ENCODE data around the gene FAM193A. TPM values are rescaled to one million over a fixed set of nuclear protein-coding genes. Genes with fewer than 3 reads are reported as not detected.

Gene FAM193A
- total and polyA plus RNA-seq, 2 experiments from 2014 or later: 12.0 to 22.9 TPM

DNA sequence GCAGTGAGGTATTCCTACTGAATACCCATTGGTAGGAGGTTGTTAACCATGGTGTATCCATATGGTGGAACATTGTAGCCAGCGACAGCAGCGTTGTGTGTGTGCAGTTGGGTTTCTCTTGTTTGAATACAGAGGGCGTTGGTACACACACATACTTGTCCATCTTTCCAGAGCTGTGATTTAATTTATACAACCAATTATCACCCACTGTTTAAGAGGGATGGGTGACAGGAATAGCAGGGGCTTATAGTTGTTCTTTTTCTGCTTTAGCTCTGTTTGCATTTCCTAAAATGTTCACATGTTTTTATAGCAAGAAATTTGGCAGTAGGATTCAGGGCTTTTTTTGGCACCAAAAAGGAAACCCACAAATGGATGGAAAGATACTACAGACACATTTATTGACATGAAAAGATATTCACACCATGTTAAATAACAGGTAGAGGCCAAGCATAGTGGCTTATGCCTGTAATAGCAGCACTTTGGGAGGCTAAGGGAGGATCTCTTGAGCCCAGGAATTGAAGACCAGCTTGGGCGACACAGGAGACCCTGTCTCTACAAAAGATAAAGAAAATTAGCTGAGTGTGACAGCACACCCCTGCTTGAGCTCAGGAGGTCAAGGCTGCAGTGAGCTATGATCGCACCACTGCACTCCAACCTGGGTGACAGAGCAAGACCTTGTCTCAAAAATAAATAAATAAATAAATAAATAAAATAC, 159.1 kb downstream of the FAM193A start:
- Histone ChIP-seq H3K4me3 (no peak overlapping the region), H3K4me1 (ENCODE audit: insufficient read depth) (no peaks in the 10 kb centered on the region), H3K36me3 (ENCODE audit: insufficient read depth) (peaks cover 28% of the 10 kb centered on the region), H4K20me1 (replicated peaks; ENCODE audit: insufficient read depth) (no peaks in the 10 kb centered on the region; the same call in 1 of the 2 replicates), H3K9me2 (ENCODE audit: insufficient read depth) (no peaks in the 10 kb centered on the region), H3K27ac (ENCODE audit: low read depth) (no peak overlapping the region), H3F3A (replicated peaks; ENCODE audit: low read depth) (no peaks in the 10 kb centered on the region), H2AFZ (no peak overlapping the region), H3K79me2 (replicated peaks; ENCODE audit: insufficient read depth) (no peaks in the 10 kb centered on the region), H3K4me2 (no peak overlapping the region), H3K27me3 (ENCODE audit: insufficient read depth) (no peaks in the 10 kb centered on the region)
- ATAC-seq (no peak), DNase-seq (ENCODE audit: low spot score) (no peak)
- H3K27ac Mint-ChIP-seq: no peak overlapping the region
- peaks cover 77% of the 10 kb centered on the region for H3K36me3 Mint-ChIP-seq (ENCODE audit: low read depth)
- TF ChIP-seq, protein P1, sequence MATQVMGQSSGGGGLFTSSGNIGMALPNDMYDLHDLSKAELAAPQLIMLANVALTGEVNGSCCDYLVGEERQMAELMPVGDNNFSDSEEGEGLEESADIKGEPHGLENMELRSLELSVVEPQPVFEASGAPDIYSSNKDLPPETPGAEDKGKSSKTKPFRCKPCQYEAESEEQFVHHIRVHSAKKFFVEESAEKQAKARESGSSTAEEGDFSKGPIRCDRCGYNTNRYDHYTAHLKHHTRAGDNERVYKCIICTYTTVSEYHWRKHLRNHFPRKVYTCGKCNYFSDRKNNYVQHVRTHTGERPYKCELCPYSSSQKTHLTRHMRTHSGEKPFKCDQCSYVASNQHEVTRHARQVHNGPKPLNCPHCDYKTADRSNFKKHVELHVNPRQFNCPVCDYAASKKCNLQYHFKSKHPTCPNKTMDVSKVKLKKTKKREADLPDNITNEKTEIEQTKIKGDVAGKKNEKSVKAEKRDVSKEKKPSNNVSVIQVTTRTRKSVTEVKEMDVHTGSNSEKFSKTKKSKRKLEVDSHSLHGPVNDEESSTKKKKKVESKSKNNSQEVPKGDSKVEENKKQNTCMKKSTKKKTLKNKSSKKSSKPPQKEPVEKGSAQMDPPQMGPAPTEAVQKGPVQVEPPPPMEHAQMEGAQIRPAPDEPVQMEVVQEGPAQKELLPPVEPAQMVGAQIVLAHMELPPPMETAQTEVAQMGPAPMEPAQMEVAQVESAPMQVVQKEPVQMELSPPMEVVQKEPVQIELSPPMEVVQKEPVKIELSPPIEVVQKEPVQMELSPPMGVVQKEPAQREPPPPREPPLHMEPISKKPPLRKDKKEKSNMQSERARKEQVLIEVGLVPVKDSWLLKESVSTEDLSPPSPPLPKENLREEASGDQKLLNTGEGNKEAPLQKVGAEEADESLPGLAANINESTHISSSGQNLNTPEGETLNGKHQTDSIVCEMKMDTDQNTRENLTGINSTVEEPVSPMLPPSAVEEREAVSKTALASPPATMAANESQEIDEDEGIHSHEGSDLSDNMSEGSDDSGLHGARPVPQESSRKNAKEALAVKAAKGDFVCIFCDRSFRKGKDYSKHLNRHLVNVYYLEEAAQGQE (IDR thresholded peaks at IDR 0.05; ENCODE audit: unreplicated experiment): no peak
- TF ChIP-seq, protein P2, sequence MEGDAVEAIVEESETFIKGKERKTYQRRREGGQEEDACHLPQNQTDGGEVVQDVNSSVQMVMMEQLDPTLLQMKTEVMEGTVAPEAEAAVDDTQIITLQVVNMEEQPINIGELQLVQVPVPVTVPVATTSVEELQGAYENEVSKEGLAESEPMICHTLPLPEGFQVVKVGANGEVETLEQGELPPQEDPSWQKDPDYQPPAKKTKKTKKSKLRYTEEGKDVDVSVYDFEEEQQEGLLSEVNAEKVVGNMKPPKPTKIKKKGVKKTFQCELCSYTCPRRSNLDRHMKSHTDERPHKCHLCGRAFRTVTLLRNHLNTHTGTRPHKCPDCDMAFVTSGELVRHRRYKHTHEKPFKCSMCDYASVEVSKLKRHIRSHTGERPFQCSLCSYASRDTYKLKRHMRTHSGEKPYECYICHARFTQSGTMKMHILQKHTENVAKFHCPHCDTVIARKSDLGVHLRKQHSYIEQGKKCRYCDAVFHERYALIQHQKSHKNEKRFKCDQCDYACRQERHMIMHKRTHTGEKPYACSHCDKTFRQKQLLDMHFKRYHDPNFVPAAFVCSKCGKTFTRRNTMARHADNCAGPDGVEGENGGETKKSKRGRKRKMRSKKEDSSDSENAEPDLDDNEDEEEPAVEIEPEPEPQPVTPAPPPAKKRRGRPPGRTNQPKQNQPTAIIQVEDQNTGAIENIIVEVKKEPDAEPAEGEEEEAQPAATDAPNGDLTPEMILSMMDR (conservative IDR thresholded peaks at IDR 0.05; ENCODE audit: low read depth in 2 of 2): no peak
- TF ChIP-seq NANOG (IDR thresholded peaks at IDR 0.05; ENCODE audit: borderline replicate concordance): no peak
- TF ChIP-seq ZNF331 (CRISPR knock-in tag; IDR thresholded peaks at IDR 0.05; ENCODE audit: low read depth): no peak
- no peak for TF ChIP-seq STAT1 (IDR thresholded peaks at IDR 0.05; ENCODE audit: unreplicated experiment)
- TF ChIP-seq, protein P3, sequence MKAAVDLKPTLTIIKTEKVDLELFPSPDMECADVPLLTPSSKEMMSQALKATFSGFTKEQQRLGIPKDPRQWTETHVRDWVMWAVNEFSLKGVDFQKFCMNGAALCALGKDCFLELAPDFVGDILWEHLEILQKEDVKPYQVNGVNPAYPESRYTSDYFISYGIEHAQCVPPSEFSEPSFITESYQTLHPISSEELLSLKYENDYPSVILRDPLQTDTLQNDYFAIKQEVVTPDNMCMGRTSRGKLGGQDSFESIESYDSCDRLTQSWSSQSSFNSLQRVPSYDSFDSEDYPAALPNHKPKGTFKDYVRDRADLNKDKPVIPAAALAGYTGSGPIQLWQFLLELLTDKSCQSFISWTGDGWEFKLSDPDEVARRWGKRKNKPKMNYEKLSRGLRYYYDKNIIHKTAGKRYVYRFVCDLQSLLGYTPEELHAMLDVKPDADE (IDR thresholded peaks at IDR 0.05): no peak
- TF ChIP-seq EZH2phosphoT487 (IDR thresholded peaks at IDR 0.05; ENCODE audit: unreplicated experiment): no peak
- no peak for TF ChIP-seq ZNF114 (CRISPR knock-in tag; IDR thresholded peaks at IDR 0.05)
- no peak for TF ChIP-seq EZH2 (IDR thresholded peaks at IDR 0.05; ENCODE audit: low read depth, unreplicated experiment)
- no peak for TF ChIP-seq JUNB (IDR thresholded peaks at IDR 0.05; ENCODE audit: unreplicated experiment)
- TF ChIP-seq POLR2AphosphoS5 (IDR thresholded peaks at IDR 0.05; ENCODE audit: low read depth): no peak
- TF ChIP-seq CREB1 (CRISPR knock-in tag; IDR thresholded peaks at IDR 0.05; ENCODE audit: low read depth): no peak
- TF ChIP-seq, protein P4, sequence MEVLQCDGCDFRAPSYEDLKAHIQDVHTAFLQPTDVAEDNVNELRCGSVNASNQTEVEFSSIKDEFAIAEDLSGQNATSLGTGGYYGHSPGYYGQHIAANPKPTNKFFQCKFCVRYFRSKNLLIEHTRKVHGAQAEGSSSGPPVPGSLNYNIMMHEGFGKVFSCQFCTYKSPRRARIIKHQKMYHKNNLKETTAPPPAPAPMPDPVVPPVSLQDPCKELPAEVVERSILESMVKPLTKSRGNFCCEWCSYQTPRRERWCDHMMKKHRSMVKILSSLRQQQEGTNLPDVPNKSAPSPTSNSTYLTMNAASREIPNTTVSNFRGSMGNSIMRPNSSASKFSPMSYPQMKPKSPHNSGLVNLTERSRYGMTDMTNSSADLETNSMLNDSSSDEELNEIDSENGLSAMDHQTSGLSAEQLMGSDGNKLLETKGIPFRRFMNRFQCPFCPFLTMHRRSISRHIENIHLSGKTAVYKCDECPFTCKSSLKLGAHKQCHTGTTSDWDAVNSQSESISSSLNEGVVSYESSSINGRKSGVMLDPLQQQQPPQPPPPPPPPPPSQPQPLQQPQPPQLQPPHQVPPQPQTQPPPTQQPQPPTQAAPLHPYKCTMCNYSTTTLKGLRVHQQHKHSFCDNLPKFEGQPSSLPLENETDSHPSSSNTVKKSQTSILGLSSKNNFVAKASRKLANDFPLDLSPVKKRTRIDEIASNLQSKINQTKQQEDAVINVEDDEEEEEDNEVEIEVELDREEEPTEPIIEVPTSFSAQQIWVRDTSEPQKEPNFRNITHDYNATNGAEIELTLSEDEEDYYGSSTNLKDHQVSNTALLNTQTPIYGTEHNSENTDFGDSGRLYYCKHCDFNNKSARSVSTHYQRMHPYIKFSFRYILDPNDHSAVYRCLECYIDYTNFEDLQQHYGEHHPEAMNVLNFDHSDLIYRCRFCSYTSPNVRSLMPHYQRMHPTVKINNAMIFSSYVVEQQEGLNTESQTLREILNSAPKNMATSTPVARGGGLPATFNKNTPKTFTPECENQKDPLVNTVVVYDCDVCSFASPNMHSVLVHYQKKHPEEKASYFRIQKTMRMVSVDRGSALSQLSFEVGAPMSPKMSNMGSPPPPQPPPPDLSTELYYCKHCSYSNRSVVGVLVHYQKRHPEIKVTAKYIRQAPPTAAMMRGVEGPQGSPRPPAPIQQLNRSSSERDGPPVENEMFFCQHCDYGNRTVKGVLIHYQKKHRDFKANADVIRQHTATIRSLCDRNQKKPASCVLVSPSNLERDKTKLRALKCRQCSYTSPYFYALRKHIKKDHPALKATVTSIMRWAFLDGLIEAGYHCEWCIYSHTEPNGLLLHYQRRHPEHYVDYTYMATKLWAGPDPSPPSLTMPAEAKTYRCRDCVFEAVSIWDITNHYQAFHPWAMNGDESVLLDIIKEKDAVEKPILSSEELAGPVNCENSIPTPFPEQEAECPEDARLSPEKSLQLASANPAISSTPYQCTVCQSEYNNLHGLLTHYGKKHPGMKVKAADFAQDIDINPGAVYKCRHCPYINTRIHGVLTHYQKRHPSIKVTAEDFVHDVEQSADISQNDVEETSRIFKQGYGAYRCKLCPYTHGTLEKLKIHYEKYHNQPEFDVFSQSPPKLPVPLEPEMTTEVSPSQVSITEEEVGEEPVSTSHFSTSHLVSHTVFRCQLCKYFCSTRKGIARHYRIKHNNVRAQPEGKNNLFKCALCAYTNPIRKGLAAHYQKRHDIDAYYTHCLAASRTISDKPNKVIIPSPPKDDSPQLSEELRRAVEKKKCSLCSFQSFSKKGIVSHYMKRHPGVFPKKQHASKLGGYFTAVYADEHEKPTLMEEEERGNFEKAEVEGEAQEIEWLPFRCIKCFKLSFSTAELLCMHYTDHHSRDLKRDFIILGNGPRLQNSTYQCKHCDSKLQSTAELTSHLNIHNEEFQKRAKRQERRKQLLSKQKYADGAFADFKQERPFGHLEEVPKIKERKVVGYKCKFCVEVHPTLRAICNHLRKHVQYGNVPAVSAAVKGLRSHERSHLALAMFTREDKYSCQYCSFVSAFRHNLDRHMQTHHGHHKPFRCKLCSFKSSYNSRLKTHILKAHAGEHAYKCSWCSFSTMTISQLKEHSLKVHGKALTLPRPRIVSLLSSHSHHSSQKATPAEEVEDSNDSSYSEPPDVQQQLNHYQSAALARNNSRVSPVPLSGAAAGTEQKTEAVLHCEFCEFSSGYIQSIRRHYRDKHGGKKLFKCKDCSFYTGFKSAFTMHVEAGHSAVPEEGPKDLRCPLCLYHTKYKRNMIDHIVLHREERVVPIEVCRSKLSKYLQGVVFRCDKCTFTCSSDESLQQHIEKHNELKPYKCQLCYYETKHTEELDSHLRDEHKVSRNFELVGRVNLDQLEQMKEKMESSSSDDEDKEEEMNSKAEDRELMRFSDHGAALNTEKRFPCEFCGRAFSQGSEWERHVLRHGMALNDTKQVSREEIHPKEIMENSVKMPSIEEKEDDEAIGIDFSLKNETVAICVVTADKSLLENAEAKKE (CRISPR knock-in tag; IDR thresholded peaks at IDR 0.05): no peak
- H3K9me3 Mint-ChIP-seq: no peaks in the 10 kb centered on the region
- H3K4me3 Mint-ChIP-seq: no peak overlapping the region
- H3K4me1 Mint-ChIP-seq: no peaks in the 10 kb centered on the region
- H3K27me3 Mint-ChIP-seq (ENCODE audit: insufficient read depth, low read depth, poor library complexity): peaks cover 5% of the 10 kb centered on the region
